Smooth muscle cell of bladder (primary cell): ENCODE data around the gene GGCT. TPM values are rescaled to one million over a fixed set of nuclear protein-coding genes. Genes with fewer than 3 reads are reported as not detected.

Source experiments
- total RNA-seq: library from RNA; depleted of rRNA; stranded (reverse); fragments of >200 nt; gene quantifications from 2 replicates; pipeline ENCODE4 v1.2.3, GENCODE V29; 2014

GGCT gene
- total RNA-seq = 29.8 and 33.6 TPM in 2 replicates

GRCh38 chr7:30504301-30505173 lies at the start of gene GGCT:
GGCT (minus strand) TSS chr7:30504829; CDS start chr7:30504709, 120 bp downstream.

GRCh38 chr7:30478349-30479201 lies 26.1 kb downstream of the GGCT start, which contains the start of gene NOD1:
NOD1 (minus strand) TSS chr7:30478784; CDS start chr7:30456921, 21,863 bp downstream.

Other genes starting within 250 kb of the GGCT start
- 4.6 and 5.3 TPM in 2 replicates for gene ZNRF2, start 220.2 kb downstream of the GGCT start, total RNA-seq
- 6.7 and 7.3 TPM in 2 replicates for gene NOD1, start 26.0 kb downstream of the GGCT start, total RNA-seq
- gene GARS1, start 90.0 kb upstream of the GGCT start, total RNA-seq = 195 and 268 TPM in 2 replicates
- gene CRHR2, start 177.6 kb upstream of the GGCT start, total RNA-seq = not detected in 2 replicates
- gene INMT, start 247.3 kb upstream of the GGCT start, total RNA-seq = 13.4 and 21.8 TPM in 2 replicates